GM12878 (cell line): ENCODE results near the gene CREB5.

Experiments used
- CHD2 ChIP-seq: IDR thresholded peaks from 2 replicates; pipeline ENCODE4 v1.6.1; 2011; ENCODE audit warnings: low read depth, low read length, improper control_type of control experiment, borderline replicate concordance
- MEF2A ChIP-seq: IDR thresholded peaks from 2 replicates; pipeline ENCODE4 v1.6.1; 2011; ENCODE audit warnings: low read depth, mild to moderate bottlenecking, low read length, moderate library complexity; ENCODE audit not compliant: insufficient read depth
- POLR2A ChIP-seq: IDR thresholded peaks from 2 replicates; pipeline ENCODE4 v1.6.1; 2011; ENCODE audit warnings: low read depth, mild to moderate bottlenecking, low read length
- RFX5 ChIP-seq: IDR thresholded peaks from 2 replicates; pipeline ENCODE4 v1.6.1; 2011; ENCODE audit warnings: low read depth, low read length, improper control_type of control experiment
- TAF1 ChIP-seq: IDR thresholded peaks from 2 replicates; pipeline ENCODE4 v1.6.1; 2011; ENCODE audit warnings: mild to moderate bottlenecking, low read depth, low read length, borderline replicate concordance
- YY1 ChIP-seq: IDR thresholded peaks from 2 replicates; pipeline ENCODE4 v1.6.1; 2011; ENCODE audit warnings: low read depth, mild to moderate bottlenecking, low read length
- TF ChIP-seq, protein P1 (sequence below): fragments of 450-650 bp; IDR thresholded peaks from 2 replicates; pipeline ENCODE4 v1.6.1; 2016; ENCODE audit warnings: mild to moderate bottlenecking, moderate library complexity, borderline replicate concordance
- TF ChIP-seq, protein P2 (sequence below): IDR thresholded peaks from 2 replicates; pipeline ENCODE4 v1.6.1; 2012; ENCODE audit warnings: low read depth, low read length, improper control_type of control experiment
- TF ChIP-seq, protein P3 (sequence below): fragments of 450-650 bp; IDR thresholded peaks from 2 replicates; pipeline ENCODE4 v1.6.1; 2014; ENCODE audit warnings: mild to moderate bottlenecking
- TF ChIP-seq, protein P4 (sequence below): IDR thresholded peaks from 2 replicates; pipeline ENCODE4 v1.6.1; 2012; ENCODE audit warnings: low read depth, low read length, improper control_type of control experiment
- TF ChIP-seq, protein P5 (sequence below), 3 experiments: IDR thresholded peaks in 2 of 3; conservative IDR thresholded peaks in 1 of 3; 2 replicates each; pipeline ENCODE4 v1.5.1; 2011; ENCODE audit warnings: low read depth in 3 of 3, low read length in 3 of 3, mild to moderate bottlenecking in 3 of 3, control low read depth in 2 of 3, moderate library complexity in 2 of 3, inconsistent platforms in 1 of 3, mixed read lengths in 1 of 3; ENCODE audit not compliant: control insufficient read depth in 2 of 3, insufficient read depth in 1 of 3; ENCODE audit errors: extremely low read depth in 1 of 3
- TF ChIP-seq, protein P6 (sequence below): IDR thresholded peaks from 2 replicates; pipeline ENCODE4 v1.6.1; 2012; ENCODE audit warnings: mild to moderate bottlenecking, low read depth, low read length

DNA sequence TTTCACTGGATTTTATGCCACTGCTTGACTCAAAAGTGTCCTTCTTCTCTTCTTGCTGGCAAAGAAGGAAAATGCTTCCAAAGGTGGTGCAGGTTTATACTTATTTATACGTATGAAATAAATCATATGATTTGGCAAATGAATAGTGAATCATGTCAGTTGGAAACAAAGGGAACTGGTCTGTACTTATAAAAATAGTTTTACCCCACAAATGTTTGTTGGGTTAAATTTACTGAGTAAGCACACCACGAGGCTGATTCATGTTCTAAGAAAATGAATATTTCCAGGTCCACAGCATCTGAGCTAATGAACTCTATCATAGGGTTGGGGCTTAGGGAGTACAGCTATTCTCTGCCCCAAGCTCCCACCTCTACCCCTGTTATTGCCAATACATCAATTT is 313.6 kb downstream of the CREB5 start:
- TF ChIP-seq CHD2 (no peak), TAF1 (no peak), RFX5 (no peak), MEF2A (no peak), YY1 (no peak), POLR2A (no peak)
- TF ChIP-seq, protein P1, sequence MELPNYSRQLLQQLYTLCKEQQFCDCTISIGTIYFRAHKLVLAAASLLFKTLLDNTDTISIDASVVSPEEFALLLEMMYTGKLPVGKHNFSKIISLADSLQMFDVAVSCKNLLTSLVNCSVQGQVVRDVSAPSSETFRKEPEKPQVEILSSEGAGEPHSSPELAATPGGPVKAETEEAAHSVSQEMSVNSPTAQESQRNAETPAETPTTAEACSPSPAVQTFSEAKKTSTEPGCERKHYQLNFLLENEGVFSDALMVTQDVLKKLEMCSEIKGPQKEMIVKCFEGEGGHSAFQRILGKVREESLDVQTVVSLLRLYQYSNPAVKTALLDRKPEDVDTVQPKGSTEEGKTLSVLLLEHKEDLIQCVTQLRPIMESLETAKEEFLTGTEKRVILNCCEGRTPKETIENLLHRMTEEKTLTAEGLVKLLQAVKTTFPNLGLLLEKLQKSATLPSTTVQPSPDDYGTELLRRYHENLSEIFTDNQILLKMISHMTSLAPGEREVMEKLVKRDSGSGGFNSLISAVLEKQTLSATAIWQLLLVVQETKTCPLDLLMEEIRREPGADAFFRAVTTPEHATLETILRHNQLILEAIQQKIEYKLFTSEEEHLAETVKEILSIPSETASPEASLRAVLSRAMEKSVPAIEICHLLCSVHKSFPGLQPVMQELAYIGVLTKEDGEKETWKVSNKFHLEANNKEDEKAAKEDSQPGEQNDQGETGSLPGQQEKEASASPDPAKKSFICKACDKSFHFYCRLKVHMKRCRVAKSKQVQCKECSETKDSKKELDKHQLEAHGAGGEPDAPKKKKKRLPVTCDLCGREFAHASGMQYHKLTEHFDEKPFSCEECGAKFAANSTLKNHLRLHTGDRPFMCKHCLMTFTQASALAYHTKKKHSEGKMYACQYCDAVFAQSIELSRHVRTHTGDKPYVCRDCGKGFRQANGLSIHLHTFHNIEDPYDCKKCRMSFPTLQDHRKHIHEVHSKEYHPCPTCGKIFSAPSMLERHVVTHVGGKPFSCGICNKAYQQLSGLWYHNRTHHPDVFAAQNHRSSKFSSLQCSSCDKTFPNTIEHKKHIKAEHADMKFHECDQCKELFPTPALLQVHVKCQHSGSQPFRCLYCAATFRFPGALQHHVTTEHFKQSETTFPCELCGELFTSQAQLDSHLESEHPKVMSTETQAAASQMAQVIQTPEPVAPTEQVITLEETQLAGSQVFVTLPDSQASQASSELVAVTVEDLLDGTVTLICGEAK: no peak
- TF ChIP-seq, protein P2, sequence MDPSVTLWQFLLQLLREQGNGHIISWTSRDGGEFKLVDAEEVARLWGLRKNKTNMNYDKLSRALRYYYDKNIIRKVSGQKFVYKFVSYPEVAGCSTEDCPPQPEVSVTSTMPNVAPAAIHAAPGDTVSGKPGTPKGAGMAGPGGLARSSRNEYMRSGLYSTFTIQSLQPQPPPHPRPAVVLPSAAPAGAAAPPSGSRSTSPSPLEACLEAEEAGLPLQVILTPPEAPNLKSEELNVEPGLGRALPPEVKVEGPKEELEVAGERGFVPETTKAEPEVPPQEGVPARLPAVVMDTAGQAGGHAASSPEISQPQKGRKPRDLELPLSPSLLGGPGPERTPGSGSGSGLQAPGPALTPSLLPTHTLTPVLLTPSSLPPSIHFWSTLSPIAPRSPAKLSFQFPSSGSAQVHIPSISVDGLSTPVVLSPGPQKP: no peak
- TF ChIP-seq, protein P3, sequence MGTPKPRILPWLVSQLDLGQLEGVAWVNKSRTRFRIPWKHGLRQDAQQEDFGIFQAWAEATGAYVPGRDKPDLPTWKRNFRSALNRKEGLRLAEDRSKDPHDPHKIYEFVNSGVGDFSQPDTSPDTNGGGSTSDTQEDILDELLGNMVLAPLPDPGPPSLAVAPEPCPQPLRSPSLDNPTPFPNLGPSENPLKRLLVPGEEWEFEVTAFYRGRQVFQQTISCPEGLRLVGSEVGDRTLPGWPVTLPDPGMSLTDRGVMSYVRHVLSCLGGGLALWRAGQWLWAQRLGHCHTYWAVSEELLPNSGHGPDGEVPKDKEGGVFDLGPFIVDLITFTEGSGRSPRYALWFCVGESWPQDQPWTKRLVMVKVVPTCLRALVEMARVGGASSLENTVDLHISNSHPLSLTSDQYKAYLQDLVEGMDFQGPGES: no peak
- TF ChIP-seq, protein P4, sequence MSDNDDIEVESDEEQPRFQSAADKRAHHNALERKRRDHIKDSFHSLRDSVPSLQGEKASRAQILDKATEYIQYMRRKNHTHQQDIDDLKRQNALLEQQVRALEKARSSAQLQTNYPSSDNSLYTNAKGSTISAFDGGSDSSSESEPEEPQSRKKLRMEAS: no peak
- TF ChIP-seq, protein P5, sequence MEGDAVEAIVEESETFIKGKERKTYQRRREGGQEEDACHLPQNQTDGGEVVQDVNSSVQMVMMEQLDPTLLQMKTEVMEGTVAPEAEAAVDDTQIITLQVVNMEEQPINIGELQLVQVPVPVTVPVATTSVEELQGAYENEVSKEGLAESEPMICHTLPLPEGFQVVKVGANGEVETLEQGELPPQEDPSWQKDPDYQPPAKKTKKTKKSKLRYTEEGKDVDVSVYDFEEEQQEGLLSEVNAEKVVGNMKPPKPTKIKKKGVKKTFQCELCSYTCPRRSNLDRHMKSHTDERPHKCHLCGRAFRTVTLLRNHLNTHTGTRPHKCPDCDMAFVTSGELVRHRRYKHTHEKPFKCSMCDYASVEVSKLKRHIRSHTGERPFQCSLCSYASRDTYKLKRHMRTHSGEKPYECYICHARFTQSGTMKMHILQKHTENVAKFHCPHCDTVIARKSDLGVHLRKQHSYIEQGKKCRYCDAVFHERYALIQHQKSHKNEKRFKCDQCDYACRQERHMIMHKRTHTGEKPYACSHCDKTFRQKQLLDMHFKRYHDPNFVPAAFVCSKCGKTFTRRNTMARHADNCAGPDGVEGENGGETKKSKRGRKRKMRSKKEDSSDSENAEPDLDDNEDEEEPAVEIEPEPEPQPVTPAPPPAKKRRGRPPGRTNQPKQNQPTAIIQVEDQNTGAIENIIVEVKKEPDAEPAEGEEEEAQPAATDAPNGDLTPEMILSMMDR (IDR thresholded peaks at IDR 0.05 in 2 of 3, conservative IDR thresholded peaks at IDR 0.05 in 1 of 3; ENCODE audit: control insufficient read depth in 2 of 3, extremely low read depth in 1 of 3, insufficient read depth in 1 of 3, low read depth in 3 of 3, low read length in 3 of 3): no peak
- TF ChIP-seq, protein P6, sequence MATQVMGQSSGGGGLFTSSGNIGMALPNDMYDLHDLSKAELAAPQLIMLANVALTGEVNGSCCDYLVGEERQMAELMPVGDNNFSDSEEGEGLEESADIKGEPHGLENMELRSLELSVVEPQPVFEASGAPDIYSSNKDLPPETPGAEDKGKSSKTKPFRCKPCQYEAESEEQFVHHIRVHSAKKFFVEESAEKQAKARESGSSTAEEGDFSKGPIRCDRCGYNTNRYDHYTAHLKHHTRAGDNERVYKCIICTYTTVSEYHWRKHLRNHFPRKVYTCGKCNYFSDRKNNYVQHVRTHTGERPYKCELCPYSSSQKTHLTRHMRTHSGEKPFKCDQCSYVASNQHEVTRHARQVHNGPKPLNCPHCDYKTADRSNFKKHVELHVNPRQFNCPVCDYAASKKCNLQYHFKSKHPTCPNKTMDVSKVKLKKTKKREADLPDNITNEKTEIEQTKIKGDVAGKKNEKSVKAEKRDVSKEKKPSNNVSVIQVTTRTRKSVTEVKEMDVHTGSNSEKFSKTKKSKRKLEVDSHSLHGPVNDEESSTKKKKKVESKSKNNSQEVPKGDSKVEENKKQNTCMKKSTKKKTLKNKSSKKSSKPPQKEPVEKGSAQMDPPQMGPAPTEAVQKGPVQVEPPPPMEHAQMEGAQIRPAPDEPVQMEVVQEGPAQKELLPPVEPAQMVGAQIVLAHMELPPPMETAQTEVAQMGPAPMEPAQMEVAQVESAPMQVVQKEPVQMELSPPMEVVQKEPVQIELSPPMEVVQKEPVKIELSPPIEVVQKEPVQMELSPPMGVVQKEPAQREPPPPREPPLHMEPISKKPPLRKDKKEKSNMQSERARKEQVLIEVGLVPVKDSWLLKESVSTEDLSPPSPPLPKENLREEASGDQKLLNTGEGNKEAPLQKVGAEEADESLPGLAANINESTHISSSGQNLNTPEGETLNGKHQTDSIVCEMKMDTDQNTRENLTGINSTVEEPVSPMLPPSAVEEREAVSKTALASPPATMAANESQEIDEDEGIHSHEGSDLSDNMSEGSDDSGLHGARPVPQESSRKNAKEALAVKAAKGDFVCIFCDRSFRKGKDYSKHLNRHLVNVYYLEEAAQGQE: no peak
